CD4-positive, CD25-positive, alpha-beta regulatory T cell (primary cell): ENCODE data around the gene CHMP3. TPM values are rescaled to one million over a fixed set of nuclear protein-coding genes. Genes with fewer than 3 reads are reported as not detected.
A peak's percentile ranks its signal among the peaks of the same experiment; 100 is the strongest.
"Not testable (repeated sequence)": the region's sequence is repeated elsewhere in the genome, so short reads cannot be mapped to it uniquely, and the experiment has no call there.

Source experiments
- ATAC-seq, 2 donors: fragments of 150-1000 bp; cut with Tn5 transposase; one replicate each; pipeline ENCODE4 v1.10.0; 2021; ENCODE audit warnings: low read depth in 2 of 2, moderate number of reproducible peaks in 2 of 2, moderate library complexity in 1 of 2
- DNase-seq, 3 donors: peaks; one replicate each; pipeline versions ENCODE4 v3.0.0 to v3.0.0-alpha.2; 2012 to 2022; ENCODE audit warnings: mixed read lengths in 1 of 3
- H3K27ac ChIP-seq: one replicate; pipeline ENCODE4 v1.7.0; 2013; ENCODE audit warnings: mild to moderate bottlenecking, low read length; ENCODE audit not compliant: insufficient read depth, poor library complexity, severe bottlenecking
- H3K27me3 ChIP-seq: one replicate; pipeline ENCODE4 v1.7.0; 2013; ENCODE audit warnings: low read length; ENCODE audit not compliant: control insufficient read depth, insufficient read depth
- H3K36me3 ChIP-seq: one replicate; pipeline ENCODE4 v1.7.0; 2013; ENCODE audit warnings: mild to moderate bottlenecking, low read length, moderate library complexity; ENCODE audit not compliant: control insufficient read depth, insufficient read depth
- H3K4me1 ChIP-seq: 2 replicates; pipeline ENCODE4 v1.7.0; 2013; ENCODE audit warnings: mild to moderate bottlenecking, low read length; ENCODE audit not compliant: insufficient read depth, control insufficient read depth, poor library complexity, severe bottlenecking
- H3K4me3 ChIP-seq: one replicate; pipeline ENCODE4 v1.7.0; 2013; ENCODE audit warnings: low read depth, mild to moderate bottlenecking, low read length, moderate library complexity
- H3K9me3 ChIP-seq, 2 experiments: 1 replicate in 1 of 2; 2 replicates in 1 of 2; pipeline ENCODE4 v1.7.0; 2013; ENCODE audit warnings: low read length in 2 of 2, mild to moderate bottlenecking in 1 of 2, moderate library complexity in 1 of 2; ENCODE audit not compliant: control insufficient read depth in 2 of 2
- H3K27ac Mint-ChIP-seq, 3 donors: one replicate each; pipeline ENCODE4 v1.8.0; 2020 to 2022; ENCODE audit warnings: mild to moderate bottlenecking in 3 of 3, mixed read lengths in 3 of 3, moderate library complexity in 2 of 3
- H3K27me3 Mint-ChIP-seq: one replicate; pipeline ENCODE4 v1.8.0; 2022; ENCODE audit warnings: mild to moderate bottlenecking, mixed read lengths
- H3K36me3 Mint-ChIP-seq: one replicate; pipeline ENCODE4 v1.8.0; 2020; ENCODE audit warnings: mixed read lengths
- H3K4me1 Mint-ChIP-seq, 4 donors: one replicate each; pipeline ENCODE4 v1.8.0; 2020 to 2022; ENCODE audit warnings: mixed read lengths in 4 of 4, mild to moderate bottlenecking in 1 of 4
- H3K4me3 Mint-ChIP-seq, 4 donors: one replicate each; pipeline ENCODE4 v1.8.0; 2020 to 2022; ENCODE audit warnings: mild to moderate bottlenecking in 4 of 4, mixed read lengths in 4 of 4, moderate library complexity in 3 of 4
- H3K9me3 Mint-ChIP-seq, 7 donors: one replicate each; pipeline ENCODE4 v1.8.0; 2020 to 2022; ENCODE audit warnings: mixed read lengths in 7 of 7, mild to moderate bottlenecking in 3 of 7, moderate library complexity in 2 of 7
- polyA plus RNA-seq, 4 donors: library from polyadenylated mRNA; unstranded; fragments of 300-500 nt; fragmentation: Illumina TruSeq; gene quantifications; one replicate each; pipeline ENCODE4 v1.2.3, GENCODE V29; 2021
- total RNA-seq: library from RNA; stranded (reverse); gene quantifications from one replicate; pipeline ENCODE4 v1.2.3, GENCODE V29; 2022

Gene CHMP3
- total and polyA plus RNA-seq, 5 donors from 2014 or later = 67.5 to 85.2 (median 79.8) TPM

DNA sequence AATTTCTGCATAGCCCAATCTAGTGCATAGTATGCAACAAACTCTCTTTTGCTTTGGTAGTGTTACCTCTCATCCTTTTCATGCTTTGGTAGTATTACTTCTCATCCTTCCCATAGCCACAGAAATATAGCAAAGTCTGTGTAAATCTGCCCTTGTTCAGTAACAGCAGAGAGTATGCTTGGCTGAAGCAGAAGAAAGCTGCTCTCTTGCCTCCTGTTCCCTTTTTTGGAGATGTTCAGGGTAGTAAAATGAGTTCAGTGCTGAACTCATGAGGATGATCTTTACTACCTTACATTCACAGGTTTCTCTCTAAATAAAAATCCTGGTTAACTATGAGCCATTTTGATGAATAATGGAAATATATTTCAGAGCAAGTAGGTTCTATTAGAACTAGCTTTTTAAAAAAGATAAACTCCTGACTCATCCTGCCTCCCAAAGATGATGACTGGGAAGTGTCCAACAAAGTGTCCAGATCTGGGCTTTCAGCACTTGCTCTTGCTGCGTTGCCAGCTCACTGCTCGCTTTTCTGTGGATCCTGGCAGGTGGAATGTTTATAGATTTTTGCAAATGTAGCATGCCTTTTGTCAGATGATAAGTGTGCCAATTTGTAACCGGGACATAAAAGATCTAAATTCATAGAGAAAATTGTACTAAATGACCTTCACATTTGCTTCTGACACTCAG, 29.4 kb upstream of the CHMP3 start:
- DNase-seq (no peak), ATAC-seq (no peak)
- Histone ChIP-seq H3K4me1 (no peaks in the 10 kb centered on the region), H3K4me3 (no peak overlapping the region), H3K36me3 (no peaks in the 10 kb centered on the region), H3K27me3 (peaks cover 1% of the 10 kb centered on the region), H3K27ac (no peak overlapping the region), H3K9me3 (no peaks in the 10 kb centered on the region)
- peaks cover 0 to 5% (median 3%) of the 10 kb centered on the region in 7 donors for H3K9me3 Mint-ChIP-seq
- H3K4me3 Mint-ChIP-seq = no peak overlapping the region
- peaks cover 0 to 6% (median 2%) of the 10 kb centered on the region in 4 donors for H3K4me1 Mint-ChIP-seq
- no peaks in the 10 kb centered on the region for H3K36me3 Mint-ChIP-seq
- peaks cover 5% of the 10 kb centered on the region for H3K27me3 Mint-ChIP-seq
- H3K27ac Mint-ChIP-seq = no peak overlapping the region

- H3K27me3 ChIP-seq, H3K27me3 Mint-ChIP-seq, H3K36me3 ChIP-seq, H3K9me3 Mint-ChIP-seq, H3K27ac ChIP-seq, H3K4me1 ChIP-seq, H3K4me3 ChIP-seq, H3K36me3 Mint-ChIP-seq, ATAC-seq, DNase-seq, H3K9me3 ChIP-seq: not testable (repeated sequence)
- Mint-ChIP-seq H3K27ac (peak overlapping the region in 1 of 3 donors; percentile 76), H3K4me1 (peaks cover 12 to 16% (median 14%) of the 10 kb centered on the region in 4 donors), H3K4me3 (peak overlapping the region in 1 of 4 donors; percentile 27)
Measured at GRCh38 chr2:86589701-86590100, 26.5 kb upstream of the CHMP3 start.

DNA sequence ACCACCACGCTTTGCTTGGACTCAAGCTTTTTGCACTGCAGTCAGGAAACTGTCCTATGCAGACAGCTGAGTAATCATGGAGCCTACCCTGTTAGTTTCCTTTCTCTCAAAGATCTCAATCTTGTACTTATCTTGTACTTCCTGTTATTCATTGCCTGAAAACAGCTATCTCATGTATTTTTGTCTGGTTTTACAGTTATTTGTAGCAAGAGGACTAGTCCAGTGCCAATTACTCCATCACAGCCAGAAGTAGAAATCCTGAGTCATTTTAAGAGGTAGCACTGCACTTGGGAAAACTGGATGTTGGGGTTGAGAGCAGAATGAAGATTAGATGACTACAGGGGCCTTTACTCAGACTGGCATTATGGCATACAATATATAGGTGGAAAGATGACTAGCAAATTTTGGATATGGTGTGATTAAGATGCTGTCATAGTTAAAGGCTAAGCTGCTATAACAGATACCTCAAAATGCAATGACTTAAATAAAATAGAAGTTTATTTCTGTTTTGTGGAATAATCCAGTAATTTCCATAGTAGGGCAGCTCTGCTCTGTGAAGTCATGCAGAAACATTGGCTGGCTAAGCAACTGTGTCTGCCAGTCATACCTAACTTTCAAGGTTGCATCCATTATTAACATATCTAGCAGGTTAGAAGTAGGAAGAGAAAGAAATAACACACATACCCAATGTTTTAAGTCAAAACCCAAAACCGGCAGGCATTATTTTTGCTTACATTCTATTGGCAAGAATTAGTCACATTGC, 21.1 kb upstream of the CHMP3 start:
- H3K27ac ChIP-seq = peak overlapping the region; percentile 75
- H3K9me3 Mint-ChIP-seq = peaks cover 0 to 6% (median 2%) of the 10 kb centered on the region in 7 donors
- H3K36me3 Mint-ChIP-seq = no peaks in the 10 kb centered on the region
- no peaks in the 10 kb centered on the region for H3K27me3 ChIP-seq
- H3K4me1 ChIP-seq = peaks cover 23% of the 10 kb centered on the region
- ATAC-seq = peak; percentile 94 to 97
- no peaks in the 10 kb centered on the region for H3K36me3 ChIP-seq
- peak in 2 of 3 donors; percentile 49 to 82 for DNase-seq
- H3K27ac Mint-ChIP-seq = peak overlapping the region; percentile 74 to 98 (median 90)
- peak overlapping the region; percentile 3 to 70 (median 64) for H3K4me3 Mint-ChIP-seq
- H3K4me1 Mint-ChIP-seq = peaks cover 20 to 33% (median 24%) of the 10 kb centered on the region in 4 donors
- H3K9me3 ChIP-seq = no peaks in the 10 kb centered on the region
- no peaks in the 10 kb centered on the region for H3K27me3 Mint-ChIP-seq
- H3K4me3 ChIP-seq = peak overlapping the region; percentile 61

DNA sequence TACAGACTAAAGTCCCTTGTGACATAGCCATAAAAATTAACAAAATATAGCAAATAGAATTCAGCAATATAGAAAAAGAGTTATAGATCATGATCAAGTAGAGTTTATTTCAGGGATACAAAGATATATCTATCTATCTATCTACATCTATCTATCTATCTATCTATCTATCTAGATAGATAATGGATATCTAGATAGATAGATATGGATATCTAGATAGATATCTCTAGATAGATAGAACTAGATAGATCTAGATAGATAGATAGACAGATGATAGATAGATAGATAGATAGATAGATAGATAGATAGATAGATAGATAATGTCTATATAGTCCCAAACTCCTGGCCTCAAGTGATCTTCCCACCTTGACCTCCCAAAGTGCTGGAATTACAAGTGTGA, 17.3 kb upstream of the CHMP3 start:
- no peak overlapping the region for H3K27ac Mint-ChIP-seq
- H3K4me3 Mint-ChIP-seq = peak overlapping the region in 1 of 4 donors; percentile 29
- peaks cover 16 to 27% (median 19%) of the 10 kb centered on the region in 4 donors for H3K4me1 Mint-ChIP-seq
- Histone ChIP-seq H3K4me1 (peaks cover 23% of the 10 kb centered on the region), H3K27ac (no peak overlapping the region), H3K27me3 (no peaks in the 10 kb centered on the region), H3K36me3 (no peaks in the 10 kb centered on the region), H3K4me3 (no peak overlapping the region), H3K9me3 (no peaks in the 10 kb centered on the region)
- peaks cover 0 to 7% (median 5%) of the 10 kb centered on the region in 7 donors for H3K9me3 Mint-ChIP-seq
- ATAC-seq (no peak), DNase-seq (no peak)
- H3K36me3 Mint-ChIP-seq = no peaks in the 10 kb centered on the region
- H3K27me3 Mint-ChIP-seq = no peaks in the 10 kb centered on the region

GRCh38 chr2:86577817-86578456, 14.7 kb upstream of the CHMP3 start:
- Mint-ChIP-seq H3K36me3 (no peaks in the 10 kb centered on the region), H3K27me3 (no peaks in the 10 kb centered on the region), H3K27ac (no peak overlapping the region), H3K9me3 (peaks cover 0 to 7% (median 1%) of the 10 kb centered on the region in 7 donors), H3K4me3 (no peak overlapping the region), H3K4me1 (peaks cover 0 to 5% (median 4%) of the 10 kb centered on the region in 4 donors)
- Histone ChIP-seq H3K4me1 (no peaks in the 10 kb centered on the region), H3K27me3 (no peaks in the 10 kb centered on the region), H3K36me3 (no peaks in the 10 kb centered on the region), H3K9me3 (no peaks in the 10 kb centered on the region), H3K27ac (no peak overlapping the region), H3K4me3 (no peak overlapping the region)
- DNase-seq (no peak), ATAC-seq (no peak)

DNA sequence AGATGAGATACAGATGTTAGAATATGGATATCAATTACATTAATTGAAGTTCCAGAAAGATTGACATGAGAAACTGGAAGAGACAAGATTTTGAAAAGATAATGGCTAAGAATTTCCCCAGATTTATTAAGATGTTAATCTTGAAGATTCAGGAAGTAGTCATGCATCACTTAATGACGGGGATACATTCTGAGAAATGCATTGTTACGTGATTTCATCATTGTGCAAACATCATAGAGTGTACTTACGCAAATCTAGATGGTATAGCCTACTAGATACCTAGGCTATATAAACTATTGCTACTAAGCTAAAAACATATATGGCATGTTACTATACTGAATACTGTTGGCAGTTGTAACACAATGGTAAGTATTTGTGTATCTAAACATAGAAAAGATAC, 6.8 kb upstream of the CHMP3 start:
- Histone ChIP-seq H3K4me3 (no peak overlapping the region), H3K4me1 (no peaks in the 10 kb centered on the region), H3K9me3 (no peaks in the 10 kb centered on the region), H3K36me3 (no peaks in the 10 kb centered on the region), H3K27me3 (no peaks in the 10 kb centered on the region), H3K27ac (no peak overlapping the region)
- Mint-ChIP-seq H3K27ac (no peak overlapping the region), H3K27me3 (peaks cover 4% of the 10 kb centered on the region), H3K36me3 (no peaks in the 10 kb centered on the region), H3K4me1 (no peaks in the 10 kb centered on the region), H3K4me3 (no peak overlapping the region), H3K9me3 (peaks cover 0 to 1% (median 0%) of the 10 kb centered on the region in 7 donors)
- no peak for ATAC-seq
- no peak for DNase-seq

DNA sequence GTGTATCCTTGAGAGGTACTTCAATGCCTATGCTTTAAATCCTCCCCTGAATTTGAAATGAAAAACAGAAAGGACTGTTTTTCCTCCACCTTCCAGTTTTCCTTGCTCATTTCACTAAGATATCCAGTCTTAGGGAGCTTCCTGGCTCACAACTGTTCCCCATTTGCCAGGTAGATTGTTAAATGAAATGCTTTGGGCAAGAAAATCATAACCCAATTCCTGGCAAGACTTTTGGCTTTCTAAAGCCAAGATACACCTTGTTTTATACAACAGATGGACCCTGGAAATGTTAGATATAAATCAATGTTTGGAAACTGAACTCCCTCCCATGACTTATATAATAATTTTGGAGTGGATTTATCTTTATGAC, 3.6 kb upstream of the CHMP3 start:
- H3K4me3 ChIP-seq = no peak overlapping the region
- Mint-ChIP-seq H3K9me3 (peaks cover 0 to 1% (median 0%) of the 10 kb centered on the region in 7 donors), H3K36me3 (no peaks in the 10 kb centered on the region), H3K27me3 (peaks cover 9% of the 10 kb centered on the region), H3K4me1 (peaks cover 5 to 23% (median 14%) of the 10 kb centered on the region in 4 donors), H3K27ac (peak overlapping the region in 1 of 3 donors; percentile 83), H3K4me3 (no peak overlapping the region)
- no peak overlapping the region for H3K27ac ChIP-seq
- no peak for DNase-seq
- H3K27me3 ChIP-seq = no peaks in the 10 kb centered on the region
- ATAC-seq = no peak
- no peaks in the 10 kb centered on the region for H3K9me3 ChIP-seq
- no peaks in the 10 kb centered on the region for H3K36me3 ChIP-seq
- H3K4me1 ChIP-seq = peaks cover 5% of the 10 kb centered on the region
